CD4-positive, alpha-beta T cell treated with Interleukin-15 for 1 hour (primary cell): ENCODE data around the gene LRRC47.

Source experiments
- DNase-seq: peaks from one replicate; pipeline ENCODE4 v3.0.0-alpha.2; 2020

Gene LRRC47

DNA sequence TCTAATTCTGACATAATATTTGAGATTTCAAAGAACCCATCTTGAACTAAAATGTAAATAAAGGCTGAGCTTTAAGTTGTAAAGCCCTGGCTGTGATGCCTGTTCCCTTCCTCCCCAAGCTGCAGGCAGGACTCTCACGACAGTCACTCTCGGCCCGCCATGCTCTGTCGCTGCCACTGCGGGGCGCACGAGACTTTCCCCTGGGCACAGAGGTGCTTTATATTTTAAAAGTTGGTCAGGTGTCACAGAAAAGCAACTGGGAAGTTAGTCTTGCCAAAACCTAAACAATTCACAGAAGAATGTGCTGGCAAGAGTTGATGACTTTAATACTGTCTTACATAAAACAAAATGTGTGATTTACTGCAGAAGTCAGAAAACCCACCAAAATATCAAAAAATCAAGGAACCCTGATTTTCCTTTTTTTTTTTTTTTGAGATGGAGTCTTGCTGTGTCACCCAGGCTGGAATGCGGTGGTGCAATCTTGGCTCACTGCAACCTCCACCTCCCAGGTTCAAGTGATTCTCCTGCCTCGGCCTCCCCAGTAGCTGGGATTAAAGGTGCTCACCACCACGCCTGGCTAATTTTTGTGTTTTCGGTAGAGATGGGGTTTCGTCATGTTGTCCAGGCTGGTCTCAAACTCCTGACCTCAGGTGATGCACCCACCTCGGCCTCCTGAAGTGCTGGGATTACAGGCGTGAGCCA, 10.7 kb downstream of the LRRC47 start:
- DNase-seq = no peak

DNA sequence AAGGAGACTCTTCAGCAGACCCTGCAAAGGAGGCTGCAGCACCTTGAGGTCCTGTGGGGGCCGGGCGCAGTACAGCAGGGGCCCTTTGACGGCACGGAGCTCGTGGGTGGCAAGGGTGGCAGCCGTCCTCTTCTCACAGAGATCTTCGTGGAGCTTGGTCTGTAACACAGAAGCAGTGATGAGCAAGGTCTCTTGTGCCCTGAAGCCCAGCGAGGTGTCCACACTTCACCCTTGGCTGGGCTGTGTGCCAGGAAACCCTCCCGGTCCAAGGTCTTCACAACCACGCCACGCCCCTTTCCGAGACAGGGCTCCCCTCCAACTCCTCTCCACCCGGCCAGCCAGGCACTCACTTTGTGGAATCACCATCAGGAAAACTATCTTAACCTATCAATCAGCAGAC, 11.3 kb downstream of the LRRC47 start:
- no peak for DNase-seq

DNA sequence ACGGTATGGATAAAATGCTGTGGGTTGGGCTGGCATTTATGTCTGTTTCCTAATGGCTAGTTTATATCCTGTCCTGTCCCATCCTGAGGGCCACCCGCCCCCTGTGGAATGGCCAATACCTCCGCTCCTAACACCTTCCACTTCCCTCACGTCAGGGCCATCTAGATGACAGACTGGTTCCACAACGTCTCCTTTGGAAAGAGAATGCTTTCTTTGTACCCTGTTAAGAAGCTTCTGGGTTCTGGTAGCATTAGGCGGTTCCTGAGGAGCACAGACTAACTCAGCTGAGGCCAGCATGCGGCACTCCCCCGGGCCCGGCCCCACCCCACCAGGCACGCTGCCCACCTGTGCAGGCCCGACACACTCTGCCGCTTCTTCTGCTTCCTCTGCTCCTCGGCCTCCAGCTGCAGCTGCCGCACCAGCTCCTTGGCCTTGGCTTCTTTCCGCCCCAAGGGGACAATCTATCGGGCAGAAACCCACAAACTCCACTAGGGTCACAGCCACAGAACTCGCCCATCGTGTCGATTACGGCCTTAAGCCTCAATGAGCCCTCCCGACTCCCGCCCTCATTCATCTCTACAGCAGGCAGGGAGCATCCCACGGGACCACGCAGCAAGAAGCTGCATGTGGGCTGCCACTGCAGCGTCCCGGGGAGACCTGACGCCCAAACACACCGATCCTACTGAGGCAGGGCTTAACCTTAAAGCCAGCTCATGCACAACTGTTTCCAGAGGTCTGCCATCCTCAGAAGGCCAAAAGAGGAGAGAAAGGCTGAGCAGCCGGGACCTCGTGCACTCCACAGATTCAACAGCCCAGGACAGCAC, 12.4 kb downstream of the LRRC47 start:
- DNase-seq = no peak

DNA sequence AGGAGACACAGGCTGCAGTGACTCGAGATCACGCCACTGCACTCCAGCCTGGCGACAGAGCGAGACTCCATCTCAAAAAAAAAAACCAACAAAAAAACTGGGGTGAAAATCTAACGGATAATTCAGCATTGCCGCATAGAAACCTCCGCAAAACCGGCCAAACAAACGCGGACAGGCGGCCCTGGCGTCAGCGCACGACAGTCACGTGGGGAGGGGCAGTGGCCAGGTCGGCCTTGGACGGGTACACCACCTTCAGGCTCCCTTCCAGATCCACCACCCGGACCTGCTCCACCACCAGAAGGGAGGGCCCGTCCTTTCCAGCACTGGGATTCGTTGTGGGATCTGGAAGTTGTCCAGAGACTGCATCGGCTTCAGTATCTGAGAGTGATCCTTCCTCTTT, 15.4 kb downstream of the LRRC47 start:
- DNase-seq = no peak

DNA sequence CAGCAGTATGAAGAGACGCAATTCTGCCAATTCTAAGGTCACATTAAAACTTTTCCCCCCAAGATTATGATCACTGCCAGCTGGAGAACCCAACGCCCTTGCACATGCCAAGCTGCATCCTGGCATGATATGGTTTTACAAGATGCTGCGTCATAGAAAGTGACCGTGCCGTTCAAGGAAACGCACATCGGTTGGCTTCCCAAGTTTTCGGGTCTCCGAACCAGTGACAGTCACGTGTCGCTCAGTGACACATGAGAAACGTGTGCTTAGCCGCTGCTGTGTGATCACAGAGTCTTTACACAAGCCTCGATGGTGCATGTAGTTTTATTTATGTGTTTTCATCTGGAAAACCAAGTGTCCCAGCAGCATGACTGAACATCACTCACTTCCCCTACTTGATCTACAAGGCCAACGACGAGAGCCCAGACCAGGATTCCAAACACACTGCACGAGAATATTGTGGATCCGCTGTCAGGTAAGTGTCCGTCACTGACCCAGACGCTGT, 16.3 kb downstream of the LRRC47 start:
- DNase-seq = no peak

DNA sequence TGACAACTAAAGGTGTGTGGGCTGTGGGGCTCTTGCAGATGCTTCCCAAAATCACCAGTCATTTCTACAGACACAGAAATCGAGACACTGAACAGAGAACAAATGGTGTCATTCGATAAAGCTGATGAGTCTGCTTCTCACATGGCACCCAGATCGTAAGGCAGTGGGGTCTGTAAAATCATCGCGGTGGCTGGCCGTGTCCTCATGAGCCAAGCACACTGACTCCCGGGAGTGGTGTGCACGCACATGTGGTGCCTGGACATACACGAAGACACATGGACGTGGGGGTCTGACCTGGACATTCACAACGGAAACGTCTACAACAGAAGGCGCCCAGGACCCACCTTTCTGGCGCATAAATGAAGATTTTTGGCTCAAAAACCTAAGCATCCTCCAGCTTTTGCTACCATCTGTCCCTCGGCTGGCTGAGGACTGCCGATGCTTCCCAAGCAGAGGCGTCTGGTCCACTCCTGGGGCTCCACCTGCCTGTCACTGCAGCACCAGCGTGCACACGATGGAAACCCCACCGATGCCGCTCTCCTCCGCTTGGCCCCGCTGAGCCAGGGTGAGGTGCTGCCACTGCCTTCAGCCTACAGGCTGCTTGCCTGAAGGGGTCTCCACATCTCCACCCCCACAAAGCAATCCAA, 16.9 kb downstream of the LRRC47 start:
- DNase-seq = no peak

DNA sequence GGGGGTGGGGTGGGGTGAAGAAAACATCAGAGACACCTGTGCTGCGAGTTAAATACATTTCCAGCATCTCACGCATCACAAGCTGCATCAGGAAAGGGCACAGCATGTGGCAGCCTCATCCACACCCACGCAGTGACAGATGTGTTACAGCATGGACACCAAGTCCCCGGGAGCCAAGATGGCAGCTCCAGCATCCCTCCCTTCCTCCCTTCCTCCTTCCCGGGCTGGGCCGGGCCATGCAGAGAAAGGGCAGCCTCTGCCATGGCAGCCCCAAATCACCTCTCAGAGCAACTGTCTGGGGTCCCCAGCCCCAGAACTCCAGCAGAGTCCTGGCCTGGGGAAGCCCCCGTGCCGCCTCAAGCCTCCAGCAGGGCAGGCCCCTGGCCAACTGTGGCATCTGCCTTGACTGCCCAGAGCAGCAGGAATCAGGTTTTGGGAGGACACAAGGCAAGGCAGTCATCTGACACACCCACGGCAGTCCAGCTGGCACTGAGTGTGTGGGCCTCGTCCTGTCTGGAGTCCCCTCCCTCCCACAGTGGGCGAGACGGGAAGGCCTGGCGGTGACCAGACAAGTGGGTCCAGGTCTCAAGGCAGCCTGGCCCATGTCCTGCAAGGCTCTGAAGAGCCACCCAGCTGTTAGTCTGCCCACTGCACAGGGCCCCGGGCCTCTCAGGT, 17.6 kb downstream of the LRRC47 start:
- DNase-seq = no peak

DNA sequence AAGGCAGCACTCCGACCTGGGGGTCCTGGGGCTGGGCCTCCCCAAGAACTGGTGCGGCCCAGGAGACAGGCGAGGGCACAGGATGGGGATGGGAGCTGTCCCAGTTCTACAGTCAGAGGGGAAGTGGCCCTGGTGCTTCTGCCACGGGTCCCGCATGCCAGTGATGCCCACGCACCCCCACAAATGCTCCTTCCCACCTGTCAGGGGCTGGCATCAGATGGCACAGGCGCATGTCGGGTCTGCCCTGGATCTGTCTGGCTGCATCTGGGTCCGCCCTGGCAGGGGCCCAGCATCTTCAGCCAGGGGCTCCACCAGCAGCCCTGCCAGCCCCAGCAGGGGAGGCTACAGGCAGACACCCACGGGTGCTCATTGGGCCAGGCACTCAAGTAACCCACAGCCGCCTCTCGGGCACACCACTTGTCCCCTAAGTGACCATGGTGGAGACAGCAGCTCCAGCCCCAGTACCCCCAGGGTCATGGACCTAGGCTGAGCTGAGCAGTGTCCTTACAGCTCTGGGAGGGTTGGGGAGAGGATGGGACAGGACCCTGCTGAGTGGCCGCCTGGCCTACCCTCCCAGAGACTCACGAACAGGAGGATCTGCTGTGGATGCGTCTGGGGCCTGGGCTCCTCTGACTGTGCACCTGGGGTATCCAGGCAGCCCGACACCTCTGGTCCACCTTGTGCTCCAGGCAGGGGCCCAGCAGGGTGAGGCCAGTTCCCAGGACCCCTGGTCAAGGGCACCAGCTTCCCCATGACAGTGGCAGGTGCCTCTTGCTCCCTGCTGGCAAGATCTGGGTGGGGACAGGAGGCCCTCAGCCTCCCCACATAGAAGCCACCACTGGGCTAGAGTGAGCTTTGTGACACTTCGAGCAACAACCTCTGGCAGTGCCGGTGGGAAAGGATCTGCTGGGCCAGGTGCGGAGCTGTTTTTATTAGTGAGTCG, 18.4 kb downstream of the LRRC47 start:
- DNase-seq = no peak

DNA sequence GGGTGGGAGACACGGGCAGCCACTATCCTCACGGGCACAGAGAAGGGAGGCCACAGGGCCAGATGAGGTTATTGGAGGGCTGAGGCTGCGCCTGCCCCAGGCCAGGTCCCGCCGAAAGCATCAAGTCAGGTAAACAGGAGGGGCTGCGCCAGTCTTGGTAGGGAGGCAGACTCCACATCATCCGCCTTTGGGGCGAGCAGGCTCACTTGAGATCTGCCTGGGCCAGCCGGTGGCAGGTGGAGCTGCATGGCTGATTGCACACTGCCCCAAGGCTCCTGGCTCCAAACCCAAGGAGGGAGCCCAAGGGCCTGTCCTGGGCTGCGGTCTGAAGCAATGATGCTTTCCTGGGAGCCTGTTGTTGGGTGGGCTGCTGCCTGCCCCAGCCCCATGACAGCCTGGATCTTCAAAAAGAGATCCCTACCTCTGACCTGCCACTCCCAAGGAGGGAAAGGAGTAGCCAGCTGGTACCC, 19.2 kb downstream of the LRRC47 start:
- no peak for DNase-seq

DNA sequence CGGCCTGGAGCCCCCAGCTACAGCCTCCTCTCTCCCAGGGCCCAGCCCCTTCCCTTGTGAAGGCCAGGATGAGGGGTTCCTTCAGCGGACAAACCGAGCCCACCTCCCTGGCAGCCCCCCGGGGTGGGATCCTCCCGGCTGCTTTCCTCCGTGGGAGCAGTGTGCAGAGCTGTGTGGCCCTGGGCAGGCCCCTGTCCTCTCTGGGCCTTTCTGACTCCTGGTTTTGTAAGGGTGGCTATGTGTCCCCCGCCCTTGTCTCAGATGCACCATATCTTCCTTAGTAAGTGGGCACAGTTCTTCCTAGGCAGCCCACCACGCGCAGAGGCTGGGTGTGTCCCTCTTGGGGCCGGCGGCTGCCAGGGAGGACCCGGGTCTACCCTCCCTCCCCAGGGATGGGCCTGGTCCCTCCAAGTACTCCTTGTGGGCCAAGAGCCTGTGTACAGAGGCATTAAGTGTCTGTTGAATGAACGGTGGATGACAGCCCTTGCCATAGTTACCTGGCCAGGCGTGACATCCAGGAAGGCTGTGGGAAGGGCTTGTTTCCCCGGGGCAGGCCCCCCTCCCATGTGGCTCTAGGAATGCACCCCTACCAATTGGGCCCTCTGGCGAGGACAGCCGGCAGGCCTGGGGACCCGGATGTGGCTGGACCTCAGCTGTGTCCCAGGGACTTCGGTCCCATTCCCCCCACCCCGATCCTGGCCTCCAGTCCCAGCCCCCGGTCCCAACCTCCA, 19.9 kb downstream of the LRRC47 start:
- no peak for DNase-seq

DNA sequence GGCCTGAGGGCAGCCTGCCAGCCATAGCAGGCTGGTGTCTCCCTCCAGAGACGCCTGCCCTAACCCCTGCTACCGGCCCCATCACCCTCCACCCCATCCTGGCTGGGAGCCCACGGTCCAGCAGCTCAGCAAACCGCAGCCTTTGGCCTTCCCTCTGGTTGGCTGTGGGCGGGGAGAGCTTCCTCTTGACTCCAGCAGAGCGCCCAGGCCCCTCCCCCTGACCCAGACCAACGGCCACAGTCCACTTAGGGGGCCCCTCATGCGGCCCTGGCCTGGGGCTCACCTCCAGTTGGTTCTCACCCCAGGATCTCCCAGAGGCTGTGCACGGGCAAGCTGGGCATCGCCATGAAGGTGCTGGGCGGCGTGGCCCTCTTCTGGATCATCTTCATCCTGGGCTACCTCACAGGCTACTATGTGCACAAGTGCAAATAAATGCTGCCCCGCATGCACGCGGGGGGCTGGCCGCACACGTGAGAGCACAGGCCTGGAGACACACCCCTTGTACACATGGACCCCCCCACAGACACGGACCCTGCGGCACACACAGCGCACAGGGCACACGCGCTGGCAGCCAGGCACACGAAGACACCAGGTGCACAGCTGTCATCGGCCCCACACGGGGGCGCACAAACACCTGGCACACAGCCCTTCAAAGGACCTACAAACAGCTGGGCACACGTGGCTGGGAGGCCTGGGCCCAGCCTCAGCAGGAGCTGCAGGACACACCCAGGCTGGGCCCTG, 20.6 kb downstream of the LRRC47 start:
- DNase-seq = peak; percentile 56

DNA sequence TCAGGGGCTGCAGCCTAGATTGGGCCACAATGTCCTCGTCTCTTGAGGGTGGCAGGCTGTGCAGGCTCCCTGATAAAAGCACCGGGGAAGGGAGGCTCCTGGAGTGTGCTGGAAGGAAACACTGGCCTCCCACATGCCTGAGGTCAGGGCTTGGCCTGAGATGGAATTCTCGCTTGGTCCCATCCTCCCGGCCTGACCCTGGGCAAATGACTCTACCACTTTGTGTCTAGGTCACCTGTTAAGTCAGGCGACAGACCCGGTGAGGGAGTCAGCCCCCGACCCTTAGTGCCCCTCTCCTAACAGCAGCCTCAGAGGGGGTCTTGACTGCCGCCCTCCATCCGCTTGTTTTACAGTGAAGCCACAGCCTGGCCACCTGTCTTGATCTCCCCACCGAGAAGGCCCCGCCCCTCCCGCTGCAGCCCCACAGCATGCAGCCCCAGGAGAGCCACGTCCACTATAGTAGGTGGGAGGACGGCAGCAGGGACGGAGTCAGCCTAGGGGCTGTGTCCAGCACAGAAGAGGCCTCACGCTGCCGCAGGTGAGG, 21.3 kb downstream of the LRRC47 start:
- DNase-seq = no peak

DNA sequence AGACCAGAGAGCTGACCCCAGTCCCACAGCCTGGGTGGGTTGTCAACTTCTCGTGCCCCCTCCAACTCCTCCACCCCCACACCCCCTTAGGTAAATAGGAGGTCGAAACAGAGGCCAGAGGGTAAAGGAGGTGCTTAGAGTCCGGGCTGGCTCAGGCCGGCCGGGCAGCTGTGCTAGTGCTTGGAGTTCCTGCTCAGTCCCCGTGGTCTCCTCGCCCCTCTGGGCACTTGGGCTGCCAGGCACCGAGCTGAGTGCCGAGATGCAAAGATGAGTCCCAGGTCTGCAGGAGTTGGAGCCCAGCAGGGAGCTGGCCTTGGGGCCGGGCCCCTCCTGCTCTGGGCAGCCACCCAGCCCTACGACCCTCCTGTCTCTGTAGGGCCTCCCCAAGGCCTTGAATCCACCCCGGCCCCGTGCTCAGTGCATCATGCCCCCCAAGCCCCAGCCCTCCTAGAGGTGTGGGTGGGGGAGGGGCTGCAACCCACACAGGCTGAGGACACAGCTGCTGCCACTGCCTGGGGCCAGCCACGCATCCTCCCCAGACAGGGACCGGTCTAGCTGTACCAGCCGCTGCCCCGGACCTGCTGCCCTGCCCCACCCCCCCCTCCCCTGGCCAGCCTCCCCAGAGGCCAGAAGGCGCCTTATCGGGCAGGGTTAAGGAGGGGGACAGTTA, 21.9 kb downstream of the LRRC47 start:
- DNase-seq = no peak

DNA sequence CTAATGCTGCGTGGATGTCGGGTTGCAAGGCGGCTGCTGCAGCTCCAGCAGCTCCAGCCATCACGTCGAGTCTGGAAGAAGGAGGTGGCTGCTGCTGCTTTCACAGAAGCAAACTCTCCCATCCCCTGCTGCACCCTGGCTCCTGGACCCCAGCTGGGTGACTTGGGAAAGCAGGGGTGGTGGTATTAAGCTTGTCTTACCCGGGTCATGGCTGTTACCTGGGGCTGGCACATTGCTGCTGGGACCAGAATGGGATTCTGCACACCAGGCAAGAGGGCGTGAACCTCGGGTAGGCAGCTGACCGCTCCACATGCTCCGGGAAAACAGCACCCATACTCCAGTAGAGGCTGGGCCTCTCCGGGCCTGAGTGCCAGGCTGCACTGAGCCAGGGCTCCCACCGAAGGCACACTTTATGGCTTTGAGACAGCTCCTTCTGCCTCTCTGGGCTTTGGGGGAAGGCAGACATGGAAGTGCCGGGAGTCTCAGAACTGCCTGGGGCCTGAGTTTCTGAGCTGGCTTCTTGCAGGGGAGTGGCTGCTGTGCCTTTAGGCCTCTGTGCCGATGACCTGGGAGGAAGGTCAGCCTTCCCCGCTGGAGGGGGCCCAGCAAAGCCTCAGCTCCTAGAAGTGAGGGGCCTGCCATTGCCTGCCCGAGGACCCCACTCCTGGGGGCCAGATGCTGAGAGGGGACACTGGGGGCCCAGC, 22.6 kb downstream of the LRRC47 start:
- DNase-seq = no peak

DNA sequence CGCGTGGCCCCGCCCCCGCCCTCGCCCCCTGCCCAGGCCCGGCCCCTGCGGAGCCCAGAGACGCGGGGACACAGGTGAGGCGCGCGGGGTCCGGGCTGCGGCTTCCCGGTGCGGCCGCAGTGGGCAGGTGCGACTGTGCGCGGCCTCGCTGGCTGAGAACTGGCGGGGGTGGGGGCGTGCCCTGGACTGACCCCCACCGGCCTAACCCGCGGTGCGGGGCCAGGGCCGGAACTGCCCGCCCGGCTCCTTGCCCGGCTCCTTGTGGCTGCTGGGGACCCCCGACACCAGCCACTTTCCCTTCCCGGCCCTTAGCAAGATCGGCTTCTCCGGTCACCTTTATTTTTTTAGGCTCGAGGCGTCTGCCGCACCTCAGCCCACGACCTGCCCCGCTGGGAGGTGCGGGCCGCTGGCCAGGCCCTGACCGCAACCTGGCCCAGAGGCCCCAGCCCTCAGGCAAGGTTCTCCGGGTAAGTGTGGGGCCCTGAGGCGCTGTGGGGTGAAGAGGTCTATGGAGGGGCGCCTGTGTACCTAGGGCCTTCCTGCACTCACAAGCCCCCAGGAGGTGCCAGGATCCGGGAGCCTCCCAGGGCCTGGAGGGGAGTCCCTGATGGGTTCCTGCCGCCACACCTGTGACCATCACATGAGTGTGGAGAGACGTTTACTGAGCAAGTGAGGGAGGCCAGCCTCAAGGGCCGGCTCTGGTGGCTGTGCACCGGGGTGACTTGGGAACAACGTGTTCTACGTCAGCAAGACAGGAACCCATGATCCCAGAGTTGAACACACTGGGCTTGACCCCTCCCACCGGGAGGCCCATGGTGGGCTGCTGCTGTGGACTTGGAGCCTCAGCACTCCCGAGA, 23.4 kb downstream of the LRRC47 start, which contains the start of gene SMIM1:
SMIM1 (plus strand) TSS at position 35 of the 857 bp plus-strand sequence. CDS start 2,625 bp downstream, outside the sequence.
- DNase-seq = no peak

DNA sequence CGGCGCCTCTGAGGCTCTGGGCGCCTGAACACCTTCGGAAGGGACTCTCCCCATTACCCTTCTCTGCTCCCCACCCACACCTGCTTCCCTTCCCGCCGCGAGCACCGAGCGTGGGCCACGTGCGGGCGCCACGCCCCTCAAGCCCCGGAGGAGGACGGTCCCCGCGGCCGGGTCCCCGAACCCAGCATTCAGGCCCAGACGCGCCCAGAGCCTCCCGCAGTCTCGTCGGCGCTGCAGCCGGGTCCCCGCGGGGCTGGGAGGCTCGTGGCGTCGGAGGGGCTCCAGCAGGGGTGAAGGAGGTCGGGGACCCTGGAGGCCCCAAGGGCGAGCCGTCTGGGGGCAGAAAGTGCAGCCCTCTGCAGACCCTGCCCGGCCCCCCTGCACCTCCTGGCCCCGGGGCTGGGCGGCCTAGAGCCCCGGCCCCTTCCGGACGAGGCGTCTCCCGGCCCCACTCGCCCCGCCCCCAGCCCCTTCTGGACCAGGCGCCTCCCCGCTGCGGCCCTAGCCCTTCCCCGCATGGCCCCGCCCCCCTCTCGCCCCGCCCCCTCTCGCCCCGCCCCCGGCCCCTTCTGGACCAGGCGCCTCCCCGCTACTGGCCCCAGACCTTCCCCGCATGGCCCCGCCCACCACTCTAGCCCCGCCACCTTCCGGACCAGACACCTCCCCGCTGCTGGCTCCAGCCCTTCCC, 24.1 kb downstream of the LRRC47 start:
- peak; percentile 94 for DNase-seq
